CD4-positive, alpha-beta T cell treated with Interleukin-21 for 1 hour (primary cell): Measurements from ENCODE around the gene IFI16.
"Not testable (repeated sequence)": the region's sequence is repeated elsewhere in the genome, so short reads cannot be mapped to it uniquely, and the experiment has no call there.

Experiments
- DNase-seq: peaks from one replicate; pipeline ENCODE4 v3.0.0-alpha.2; 2020

Gene IFI16

DNA sequence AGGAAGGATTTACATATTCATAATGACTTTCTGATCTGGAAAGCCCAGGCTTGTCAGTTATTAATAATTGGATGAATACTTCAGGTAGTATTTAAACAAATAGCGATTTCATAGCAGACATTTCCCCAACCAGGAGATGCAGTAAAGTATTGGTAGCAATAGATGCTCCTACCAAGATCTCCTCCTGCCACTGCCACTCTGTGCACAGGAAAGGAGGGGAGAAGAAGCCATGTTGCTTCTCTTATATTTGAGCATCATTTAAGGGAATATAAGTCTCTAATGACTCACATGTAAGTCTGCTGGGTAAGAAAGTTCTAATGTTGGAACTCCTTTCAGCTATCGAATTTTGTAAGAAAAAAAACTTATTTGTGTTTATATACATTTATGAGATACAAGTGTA is 420 bp upstream of the IFI16 start:
- peak; percentile 42 for DNase-seq

DNA sequence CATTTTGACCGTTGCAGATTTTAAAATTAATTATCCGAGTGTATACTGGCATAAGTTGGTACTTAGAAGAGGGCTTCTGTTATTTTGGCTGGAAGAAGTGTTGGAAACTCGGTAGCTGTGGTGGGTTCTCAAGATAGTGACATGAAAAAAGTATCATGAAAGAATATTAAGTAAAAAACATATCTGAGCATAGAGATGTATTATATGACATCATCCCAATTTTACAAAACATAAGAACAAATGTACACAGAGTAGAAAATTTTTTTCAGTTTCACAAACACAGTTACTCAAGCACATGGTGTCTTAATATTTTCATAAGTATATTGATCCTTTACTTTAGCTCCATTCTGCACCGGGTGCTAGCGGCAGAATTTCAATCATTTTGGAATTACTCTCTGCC is 684 bp downstream of the IFI16 start:
- DNase-seq: no peak

DNA sequence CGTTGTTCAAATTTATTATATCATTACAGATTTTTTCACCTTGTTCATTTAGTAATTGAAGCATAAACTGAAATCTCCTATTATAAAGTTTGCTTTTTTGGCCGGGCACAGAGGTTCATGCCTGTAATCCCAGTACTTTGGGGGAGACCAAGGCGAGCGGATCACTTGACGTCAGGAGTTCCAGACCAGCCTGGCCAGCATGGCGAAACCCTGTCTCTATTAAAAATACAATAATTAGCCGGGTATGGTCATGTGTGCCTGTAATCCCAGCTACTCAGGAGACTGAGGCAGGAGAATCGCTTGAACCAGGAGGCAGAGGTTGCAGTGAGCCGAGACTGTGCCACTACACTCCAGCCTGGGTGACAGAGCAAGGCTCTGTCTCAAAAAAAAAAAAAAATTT is 1.3 kb downstream of the IFI16 start:
- DNase-seq: not testable (repeated sequence)

DNA sequence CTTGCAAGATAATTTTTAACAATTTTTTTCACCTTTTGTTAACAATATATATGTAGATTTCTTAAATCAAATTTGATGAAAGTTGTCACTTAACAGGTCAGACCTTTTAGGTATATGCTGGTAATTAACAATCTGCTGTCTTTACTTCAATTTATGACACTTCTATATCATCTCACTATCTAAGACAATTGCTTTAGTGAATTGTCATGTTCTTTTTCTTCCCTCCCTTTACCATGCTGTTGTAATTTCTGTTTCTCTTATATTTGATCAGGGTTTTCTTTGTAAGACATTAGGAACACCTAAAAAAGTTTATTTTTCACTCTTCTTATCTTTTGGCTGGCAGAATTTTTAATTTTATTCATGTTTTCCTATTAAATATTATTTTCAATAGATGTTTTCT is 2.0 kb downstream of the IFI16 start:
- no peak for DNase-seq

DNA sequence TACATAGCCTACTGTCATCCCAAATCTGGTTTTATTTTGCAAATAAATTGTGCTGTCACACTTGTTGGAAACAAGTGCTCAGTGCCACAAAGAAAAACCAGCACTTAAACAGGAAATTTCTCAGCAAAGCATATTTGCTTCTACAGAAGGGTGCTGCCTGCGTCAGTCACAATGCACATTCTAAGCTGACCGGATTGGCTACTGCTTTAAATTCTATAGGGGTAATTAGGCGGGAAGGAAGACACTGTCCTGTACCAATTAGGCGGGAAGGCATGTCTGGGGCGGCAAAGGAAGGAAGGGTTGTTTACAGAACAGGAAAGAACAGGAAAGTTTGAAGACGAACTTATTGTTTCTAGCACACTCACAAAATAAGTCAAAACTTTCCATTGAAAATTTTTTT is 2.8 kb downstream of the IFI16 start:
- peak; percentile 77 for DNase-seq

DNA sequence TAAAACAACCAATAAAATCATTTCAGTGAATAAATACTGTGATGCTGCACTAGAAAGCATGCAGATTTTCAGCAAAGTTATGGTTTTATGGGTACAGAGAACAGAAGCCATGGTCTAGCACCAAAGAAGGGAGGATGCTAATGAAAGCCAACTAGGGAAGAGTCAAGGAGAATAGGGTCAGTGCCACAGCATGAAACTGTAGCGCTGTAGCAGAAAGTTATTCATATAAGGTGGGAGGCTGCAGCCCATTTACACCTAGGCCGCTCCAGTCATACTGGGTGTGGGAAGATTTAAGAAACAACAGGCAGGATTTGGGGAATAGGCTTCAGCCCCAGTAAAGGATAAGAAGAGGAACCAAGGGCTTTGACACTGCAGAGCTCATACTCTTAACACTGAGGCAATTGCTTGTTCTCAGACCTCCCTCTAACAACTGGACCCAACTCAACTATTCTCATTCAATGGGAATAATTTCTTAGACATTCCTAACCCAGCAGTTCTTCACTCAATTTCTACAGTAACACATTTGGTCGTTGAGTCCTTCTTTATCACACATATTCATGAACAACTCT is 4.4 kb downstream of the IFI16 start:
- DNase-seq: no peak

DNA sequence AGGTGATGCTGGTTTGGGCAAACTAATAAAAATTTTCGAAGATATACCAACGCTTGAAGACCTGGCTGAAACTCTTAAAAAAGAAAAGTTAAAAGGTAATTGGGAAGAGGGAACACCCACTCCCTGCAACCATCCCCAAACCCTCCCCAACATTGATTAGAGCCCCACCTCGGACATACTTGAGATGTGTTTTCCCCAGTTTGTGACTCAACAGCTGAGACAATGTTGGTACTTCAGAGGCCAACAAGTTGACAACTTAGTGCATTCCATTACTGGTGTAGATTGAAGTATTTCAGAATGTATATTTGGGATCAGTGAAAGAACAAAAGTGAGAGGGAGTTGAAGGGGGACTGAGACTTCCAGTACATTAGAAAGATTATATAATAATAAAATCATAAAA is 5.1 kb downstream of the IFI16 start:
- no peak for DNase-seq

DNA sequence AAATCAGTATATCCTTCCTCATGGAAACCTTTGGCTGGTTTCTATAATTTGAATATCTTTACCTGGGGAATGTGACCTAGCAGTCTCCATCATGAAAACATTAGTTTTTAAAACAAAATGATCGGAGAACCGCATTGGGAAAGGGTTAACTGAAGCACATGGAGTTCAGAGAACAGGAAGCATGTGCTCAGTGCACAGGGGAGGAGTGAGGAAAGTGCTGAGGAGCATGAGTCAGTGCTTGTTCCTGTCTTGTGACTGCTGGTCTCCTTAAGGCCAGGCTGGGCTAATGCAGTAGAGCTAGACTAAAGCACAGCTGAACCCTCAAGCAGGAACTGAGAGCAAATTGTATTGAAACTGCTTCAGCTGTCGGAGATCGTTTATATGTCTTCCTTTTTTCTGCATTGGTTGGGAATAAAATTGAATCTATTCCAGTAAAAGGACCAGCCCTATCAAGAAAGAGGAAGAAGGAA is 5.8 kb downstream of the IFI16 start:
- DNase-seq: peak; percentile 76

DNA sequence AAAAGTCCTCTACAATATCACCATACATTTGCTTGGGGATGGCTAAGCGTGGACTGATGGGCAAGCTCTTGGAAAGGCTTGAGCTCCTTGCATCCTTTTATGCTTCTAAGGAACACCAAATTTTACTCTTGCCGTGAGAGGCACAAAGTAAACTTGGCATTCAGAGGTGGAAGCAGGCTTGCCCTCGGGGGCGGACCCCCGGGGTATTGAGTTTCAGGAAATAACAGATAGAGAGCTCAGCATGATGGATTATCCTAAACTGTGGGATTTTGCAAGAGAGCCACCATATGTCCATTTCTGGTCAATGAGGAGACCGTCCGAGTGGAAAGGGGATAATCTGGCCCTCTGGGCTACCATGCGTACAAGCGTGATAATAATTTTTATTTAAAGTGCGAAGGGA is 14.0 kb downstream of the IFI16 start:
- DNase-seq: no peak

DNA sequence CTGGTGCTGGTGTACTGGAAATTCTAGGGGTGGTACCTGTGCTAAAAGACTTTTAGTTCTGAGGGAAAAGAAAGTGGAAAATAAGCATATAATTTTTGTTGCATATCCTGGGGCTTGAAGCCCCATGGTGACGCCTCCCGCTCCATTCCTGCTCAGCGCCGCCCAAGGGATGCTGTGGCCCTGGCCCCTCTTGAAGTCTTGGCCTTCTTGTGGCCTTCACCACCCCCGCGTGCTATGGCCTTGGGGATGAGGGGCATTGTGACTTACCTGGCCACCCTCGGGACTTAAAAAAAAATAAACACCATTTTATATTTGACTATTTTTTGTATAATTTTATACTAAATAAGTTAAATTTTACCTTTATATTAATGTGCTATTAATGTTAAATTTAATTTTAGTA is 15.3 kb downstream of the IFI16 start:
- DNase-seq: no peak

DNA sequence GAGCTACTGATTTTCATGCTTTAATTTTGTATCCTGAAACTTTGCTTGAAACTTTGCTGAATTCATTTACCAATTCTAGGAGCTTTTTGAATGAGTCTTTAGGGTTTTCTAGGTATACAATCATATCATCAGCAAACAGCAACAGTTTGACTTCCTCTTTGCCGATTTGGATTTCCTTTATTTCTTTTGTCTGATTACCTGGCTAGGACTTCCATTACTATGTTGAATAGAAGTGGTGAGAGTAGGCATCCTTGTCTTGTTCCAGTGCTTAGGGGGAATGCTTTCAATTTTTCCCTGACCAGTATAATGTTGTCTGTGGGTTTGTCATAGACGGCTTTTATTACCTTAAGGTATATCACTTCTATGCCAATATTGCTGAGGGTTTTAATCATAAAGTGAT is 17.1 kb downstream of the IFI16 start:
- not testable (repeated sequence) for DNase-seq

DNA sequence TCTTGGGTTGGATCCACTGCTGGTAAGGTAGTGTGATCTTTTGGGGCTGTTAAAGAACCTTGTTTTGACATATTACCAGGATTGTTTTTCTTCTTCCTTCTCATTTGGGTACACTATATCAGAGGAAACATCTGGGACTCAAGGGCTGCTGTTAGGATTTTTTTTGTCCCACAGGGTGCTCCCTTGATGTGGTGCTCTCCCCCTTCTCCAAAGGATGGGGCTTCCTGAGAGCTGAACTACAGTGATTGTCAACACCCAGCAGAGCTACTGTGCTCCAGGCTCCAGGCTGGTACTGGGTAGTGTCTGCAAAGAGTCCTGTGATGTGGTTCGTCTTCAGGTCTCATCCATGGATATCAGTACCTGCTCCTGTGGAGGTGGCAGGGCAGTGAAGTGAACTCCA is 20.6 kb downstream of the IFI16 start:
- no peak for DNase-seq

DNA sequence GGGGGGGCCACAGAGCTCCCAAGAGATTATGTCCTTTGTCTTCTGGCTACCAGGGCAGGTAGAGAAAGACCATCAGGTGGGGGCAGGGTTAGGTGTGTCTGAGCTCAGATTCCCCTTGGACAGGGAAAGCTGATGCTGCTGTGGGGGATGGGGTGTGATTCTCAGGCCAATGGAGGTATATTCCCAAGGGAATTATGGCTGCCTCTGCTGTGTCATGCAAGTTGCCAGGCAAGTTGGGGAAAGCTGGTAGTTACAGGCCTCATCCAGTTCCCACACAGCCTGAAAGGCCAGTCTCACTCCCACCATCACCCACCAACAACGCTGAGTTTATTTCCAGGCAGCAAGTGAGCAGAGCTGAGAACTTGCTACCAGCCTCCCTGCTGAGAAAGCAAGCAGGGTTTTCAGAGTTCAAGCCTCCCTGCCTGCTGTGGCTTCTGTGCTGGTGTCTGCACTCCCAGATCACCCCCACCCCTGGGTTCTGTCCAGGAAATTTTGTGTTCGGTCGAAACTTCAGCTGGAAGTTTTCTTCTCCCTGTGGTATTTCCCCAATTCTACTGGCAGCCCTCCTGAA is 21.3 kb downstream of the IFI16 start:
- no peak for DNase-seq

DNA sequence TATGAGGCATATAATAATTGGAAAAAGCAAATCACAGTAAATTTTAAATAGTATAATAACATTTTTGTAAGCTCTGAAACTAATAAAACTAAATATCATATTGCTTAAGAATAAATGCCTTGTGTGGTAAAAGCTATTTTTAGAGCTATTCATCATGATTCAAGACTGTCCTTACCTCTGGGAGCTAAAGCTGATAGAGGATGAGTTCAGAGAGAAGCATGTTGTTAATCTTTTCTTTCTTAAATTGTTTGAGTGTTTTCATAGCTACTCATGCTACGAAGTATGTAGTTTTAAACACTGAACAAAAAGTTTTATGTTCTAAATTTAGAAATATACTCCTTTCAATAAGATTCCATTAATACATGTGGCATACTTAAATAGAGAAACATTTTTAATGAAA is 30.5 kb downstream of the IFI16 start:
- DNase-seq: no peak

DNA sequence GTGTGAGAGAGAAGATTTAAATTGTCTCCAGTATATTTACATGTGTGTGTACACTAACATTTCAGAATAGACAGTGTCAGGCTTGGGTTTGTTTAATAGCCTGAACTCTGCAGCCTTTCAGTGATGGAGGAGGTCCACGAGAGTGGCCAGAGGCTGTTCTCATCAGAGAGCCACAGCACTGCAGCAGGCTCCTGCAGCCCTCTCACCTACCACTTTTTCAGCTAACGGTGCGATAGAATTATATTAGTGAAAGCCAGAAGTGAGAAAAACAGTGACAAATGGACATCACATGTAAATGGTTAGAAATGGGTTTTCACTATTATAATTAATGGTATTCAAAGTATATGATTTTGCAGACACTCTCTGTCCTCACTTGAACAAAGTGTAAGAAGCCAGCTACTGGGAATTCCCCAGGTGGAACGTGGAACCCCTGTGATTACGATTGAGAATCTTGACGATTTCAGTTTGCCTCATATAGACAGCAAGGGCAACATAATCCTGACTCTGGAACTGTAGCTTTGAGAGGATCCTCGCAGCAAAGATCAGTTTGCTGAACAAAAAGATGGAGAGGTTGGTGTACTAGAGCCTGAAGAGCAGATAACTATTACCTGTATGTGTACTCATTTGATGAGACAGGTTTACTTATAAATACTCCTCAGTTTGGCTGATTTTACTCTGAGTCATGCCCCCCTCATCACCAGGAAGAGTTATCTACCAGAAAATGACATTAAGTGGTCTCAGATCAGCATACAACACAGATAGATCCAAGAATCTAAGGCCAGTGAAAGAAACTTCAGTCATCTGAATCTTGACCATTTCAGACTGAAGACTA is 31.4 kb downstream of the IFI16 start:
- no peak for DNase-seq

DNA sequence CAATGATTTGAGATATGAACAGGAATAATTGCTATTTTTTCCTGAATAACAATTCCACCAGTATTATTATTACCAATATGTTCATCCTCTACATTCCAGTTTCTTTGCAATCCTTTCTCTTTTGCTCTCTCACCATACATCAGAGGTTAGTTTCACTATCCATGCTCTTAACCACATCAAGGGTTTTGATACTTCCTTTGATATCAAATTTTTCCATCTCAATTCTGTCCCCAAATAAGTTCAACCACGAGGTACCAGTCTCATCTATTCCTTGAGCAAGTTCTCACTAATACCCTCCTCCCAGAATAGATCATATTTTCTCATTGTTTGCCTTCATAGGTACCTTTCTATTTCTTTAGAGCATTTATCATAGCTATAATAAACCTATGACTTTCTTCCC is 36.8 kb downstream of the IFI16 start:
- DNase-seq: peak; percentile 47

DNA sequence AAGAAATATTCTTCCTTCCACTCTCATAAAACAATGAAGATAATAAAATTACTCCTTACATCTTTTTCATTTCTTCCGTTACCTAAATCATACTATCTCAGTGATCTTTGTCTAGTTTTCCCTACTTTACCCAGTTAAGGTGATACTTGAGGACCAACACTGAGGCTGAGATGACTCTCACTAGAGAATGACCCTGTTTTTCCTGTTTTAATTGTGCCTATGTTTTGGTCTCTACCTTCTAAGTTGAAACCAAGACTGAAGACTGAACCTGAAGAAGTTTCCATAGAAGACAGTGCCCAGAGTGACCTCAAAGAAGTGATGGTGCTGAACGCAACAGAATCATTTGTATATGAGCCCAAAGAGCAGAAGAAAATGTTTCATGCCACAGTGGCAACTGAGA is 41.7 kb downstream of the IFI16 start:
- no peak for DNase-seq

DNA sequence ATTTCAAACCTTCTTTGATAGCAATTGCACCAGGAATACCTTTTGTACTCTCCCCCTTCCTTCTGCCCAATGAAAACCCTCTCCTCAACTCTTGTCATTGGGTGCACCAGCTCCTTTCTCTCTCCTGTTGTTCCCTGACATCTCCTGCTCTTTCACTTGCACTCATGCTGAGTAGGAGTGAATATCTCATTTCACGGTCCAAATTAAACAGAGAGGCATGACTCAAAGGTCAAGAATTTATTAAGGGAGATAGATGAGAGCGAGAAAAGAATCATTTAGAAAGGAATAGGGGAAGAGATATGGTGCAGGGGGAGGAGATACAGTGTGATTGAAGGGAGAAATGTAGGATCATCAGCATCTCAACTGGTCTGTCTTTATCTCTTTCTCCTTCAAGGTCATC is 44.7 kb downstream of the IFI16 start:
- no peak for DNase-seq

DNA sequence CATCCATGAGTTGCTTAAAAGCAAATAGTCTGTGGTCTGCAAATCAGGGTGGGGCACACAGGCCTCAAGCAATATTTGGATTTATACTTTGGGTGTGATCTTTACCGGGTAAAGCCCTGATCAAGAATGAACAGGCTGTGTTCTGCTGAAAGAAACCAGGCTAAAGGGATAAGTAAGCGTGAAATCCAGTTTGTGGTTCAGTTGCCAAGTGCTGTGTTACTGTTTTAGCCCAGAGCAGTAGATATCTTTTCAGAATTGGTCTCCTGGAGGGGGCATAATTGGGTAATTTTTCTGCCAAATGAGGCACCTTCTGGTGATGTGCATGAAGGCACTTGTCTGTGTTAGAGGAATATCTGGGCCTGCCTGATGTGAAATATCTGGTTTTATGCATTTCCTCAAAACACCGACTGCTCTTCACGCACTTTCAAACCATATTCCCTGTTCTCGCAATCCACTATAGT is 45.5 kb downstream of the IFI16 start:
- DNase-seq: no peak

DNA sequence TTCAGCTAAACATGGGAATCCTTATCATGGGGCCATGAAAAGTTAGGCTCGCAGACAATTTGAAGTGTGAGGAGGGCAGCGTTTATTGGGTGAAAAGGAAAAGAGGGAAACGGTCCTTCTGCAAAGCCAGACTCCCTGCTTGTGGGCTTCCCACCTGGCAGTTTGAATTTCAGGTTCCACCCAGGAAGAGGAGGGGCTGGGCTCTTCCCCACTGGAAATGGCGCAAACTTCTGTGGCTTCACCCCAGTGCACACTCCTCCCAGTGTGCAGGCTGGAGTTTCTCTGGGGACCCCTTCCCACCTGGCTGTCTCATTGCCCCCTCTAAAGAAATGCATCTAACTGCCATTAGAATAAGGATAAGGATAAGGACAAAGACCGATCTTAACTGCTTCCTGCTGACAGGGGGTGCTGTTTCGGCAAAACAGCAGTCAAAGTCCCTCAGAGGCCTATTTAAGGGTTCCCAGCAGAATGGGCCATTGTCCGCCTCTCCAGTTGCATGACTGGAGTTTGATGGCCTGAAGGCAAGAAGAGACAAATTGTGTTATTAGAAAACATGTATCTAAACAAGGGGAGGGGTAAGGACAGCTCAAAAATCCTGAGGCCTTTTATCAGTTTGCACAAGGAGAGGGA is 46.5 kb downstream of the IFI16 start:
- no peak for DNase-seq

DNA sequence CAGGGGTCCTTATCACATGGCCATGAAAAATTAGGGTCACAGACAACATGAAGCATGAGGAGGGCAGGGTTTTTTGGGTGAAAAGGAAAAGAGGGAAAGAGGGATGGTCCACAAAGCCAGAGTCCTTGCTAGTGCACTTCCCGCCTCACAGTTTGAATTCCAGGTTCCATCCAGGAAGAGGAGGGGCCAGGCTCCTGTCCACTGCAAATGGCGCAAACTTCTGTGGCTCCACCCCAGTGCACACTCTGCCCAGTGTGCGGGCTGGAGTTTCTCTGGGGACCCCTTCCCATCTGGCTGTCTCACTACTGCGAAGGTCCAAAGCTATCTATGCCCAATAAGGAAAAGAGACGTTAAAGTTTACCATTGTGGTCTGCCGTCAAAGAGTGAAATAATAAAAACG is 49.0 kb downstream of the IFI16 start:
- DNase-seq: no peak

DNA sequence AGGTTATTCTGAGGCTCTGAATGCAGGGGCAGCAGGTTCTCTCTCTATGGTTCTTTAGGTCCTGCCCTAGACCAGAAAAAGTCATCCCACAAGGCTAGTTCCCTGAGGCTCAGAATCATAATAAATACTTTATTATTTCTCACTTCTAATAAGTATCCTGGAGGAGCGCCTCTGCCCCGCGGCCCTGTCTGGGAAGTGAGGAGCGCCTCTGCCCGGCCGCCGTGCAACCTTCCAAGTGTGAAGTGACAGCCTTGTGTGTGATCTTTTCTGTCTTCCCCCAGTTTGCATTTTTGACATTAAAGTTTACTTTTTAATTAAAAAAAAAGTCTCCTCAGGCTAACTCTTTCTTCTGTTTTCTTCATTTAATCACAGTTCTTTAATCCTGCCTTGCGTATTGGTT is 55.4 kb downstream of the IFI16 start:
- no peak for DNase-seq

DNA sequence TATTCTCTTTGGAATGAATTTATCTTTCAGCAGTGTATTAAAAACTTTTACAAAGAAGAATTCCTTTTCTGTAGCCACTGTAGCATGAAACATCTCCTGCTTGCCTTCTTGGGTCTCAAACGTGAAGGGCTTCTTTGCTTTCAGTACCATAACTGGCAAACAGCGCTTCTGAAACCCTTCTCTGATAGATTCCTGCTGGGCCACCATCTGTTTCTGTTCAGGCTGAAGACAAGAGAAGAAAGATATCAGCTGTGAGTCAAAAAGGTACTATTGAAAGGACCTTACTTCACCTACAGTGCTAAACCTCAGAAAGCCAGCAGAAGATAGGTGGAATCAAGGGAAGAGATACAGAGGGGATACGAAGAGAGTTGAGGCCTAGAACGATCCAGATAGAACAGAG is 56.4 kb downstream of the IFI16 start:
- DNase-seq: no peak
